Measurements from ENCODE around the gene LHX4. TPM values are rescaled to one million over a fixed set of nuclear protein-coding genes. Genes with fewer than 3 reads are reported as not detected.

Gene LHX4
- total and polyA plus RNA-seq, 2 of the 8 experiments (the other 6 are each of a cell fraction or from before 2014, with no cell fraction given): 0.85 to 4.9 TPM

- WGBS, 2 experiments (ENCODE audit: extremely low coverage in 1 of 2, insufficient coverage in 1 of 2, insufficient read length in 1 of 2, insufficient replicate concordance in 2 of 2, low coverage in 1 of 2, low lambda C conversion rate in 2 of 2, missing lambda C conversion rate in 1 of 2): 87% methylated on average over 9 of the region's 9 CpGs; no CpG with 5 or more reads in 1 of the 2 experiments
- Histone ChIP-seq H3K9me3 (ENCODE audit: insufficient read depth in 2 of 2, low read depth in 1 of 2, low read length in 1 of 2) (no peaks in the 10 kb centered on the region), H2BK20ac (ENCODE audit: low read length) (0 out of 2 replicates have a peak overlapping the region, but pooled peaks have one; percentile 23), H3K4me1 (replicated peaks in 1 of 4; ENCODE audit: control insufficient read depth in 3 of 4, insufficient read depth in 4 of 4, low read length in 3 of 4) (peaks cover 12 to 30% (median 20%) of the 10 kb centered on the region in 4 experiments; a peak in 6 of 7 replicates), H3K36me3 (ENCODE audit: control insufficient read depth in 2 of 4, insufficient read depth in 4 of 4, low read length in 3 of 4) (no peaks in the 10 kb centered on the region; a peak in 1 of 8 replicates), H3K79me2 (ENCODE audit: control insufficient read depth in 1 of 2, insufficient read depth in 2 of 2, low read length in 2 of 2) (no peaks in the 10 kb centered on the region), H3K23me2 (ENCODE audit: low read depth, low read length) (no peaks in the 10 kb centered on the region), H3K4me3 (ENCODE audit: extremely low read depth in 1 of 4, insufficient read depth in 2 of 4, low read depth in 3 of 4, low read length in 4 of 4) (no peak overlapping the region), H3K18ac (ENCODE audit: extremely low read depth, low read length) (peak overlapping the region; percentile 43; the same call in 1 of the 2 replicates), H3K14ac (ENCODE audit: insufficient read length) (no peak overlapping the region), H2AK5ac (ENCODE audit: low read depth, low read length) (peak overlapping the region; percentile 14; the same call in 1 of the 2 replicates), H2BK5ac (ENCODE audit: low read depth, low read length) (no peak overlapping the region), H4K91ac (replicated peaks; ENCODE audit: insufficient read length, low read length) (no peak overlapping the region), H4K20me1 (replicated peaks in 1 of 2; ENCODE audit: control insufficient read depth in 1 of 2, insufficient read depth in 2 of 2, low read length in 2 of 2) (no peaks in the 10 kb centered on the region), H4K8ac (ENCODE audit: extremely low read depth, insufficient read depth, low read length) (no peak overlapping the region), H3K9ac (replicated peaks in 1 of 4; ENCODE audit: extremely low read depth in 1 of 4, low read depth in 3 of 4, low read length in 3 of 4) (no peak overlapping the region), H2BK120ac (replicated peaks; ENCODE audit: low read depth, low read length) (no peak overlapping the region), H3K27me3 (replicated peaks in 1 of 4; ENCODE audit: control insufficient read depth in 3 of 4, extremely low read depth in 1 of 4, insufficient read depth in 3 of 4, low read length in 3 of 4) (no peaks in the 10 kb centered on the region; a peak in 1 of 7 replicates), H3K56ac (replicated peaks; ENCODE audit: insufficient read length, low read depth, low read length) (no peak overlapping the region), H3K4ac (replicated peaks; ENCODE audit: insufficient read length, low read depth, low read length) (no peak overlapping the region), H3K4me2 (ENCODE audit: insufficient read depth in 1 of 2, low read depth in 2 of 2, low read length in 2 of 2) (no peak overlapping the region), H4K5ac (ENCODE audit: insufficient read length, low read depth, low read length) (no peak overlapping the region), H3K79me1 (ENCODE audit: low read depth, low read length) (no peaks in the 10 kb centered on the region), H2BK15ac (ENCODE audit: low read length) (0 out of 2 replicates have a peak overlapping the region, but pooled peaks have one; percentile 77), H2BK12ac (ENCODE audit: low read depth, low read length) (0 out of 2 replicates have a peak overlapping the region, but pooled peaks have one; percentile 6), H3K23ac (ENCODE audit: insufficient read length) (no peak overlapping the region), H3K27ac (ENCODE audit: low read depth, low read length) (no peak overlapping the region), H2AFZ (ENCODE audit: low read length) (no peak overlapping the region)
- TF ChIP-seq ASH2L (IDR thresholded peaks at IDR 0.05; ENCODE audit: low read length): no peak
- no peak for TF ChIP-seq BRCA1 (IDR thresholded peaks at IDR 0.05; ENCODE audit: low read depth, low read length)
- TF ChIP-seq TBP (IDR thresholded peaks at IDR 0.05; ENCODE audit: low read depth, low read length): no peak
- TF ChIP-seq SP1 (IDR thresholded peaks at IDR 0.05; ENCODE audit: low read depth, low read length): no peak
- no peak for TF ChIP-seq CBX5 (IDR thresholded peaks at IDR 0.05; ENCODE audit: low read depth, low read length)
- no peak for TF ChIP-seq YY1 (IDR thresholded peaks at IDR 0.05; ENCODE audit: low read depth, low read length)
- TF ChIP-seq GABPA (IDR thresholded peaks at IDR 0.05; ENCODE audit: borderline replicate concordance, insufficient read depth, low read length): no peak
- TF ChIP-seq BACH1 (IDR thresholded peaks at IDR 0.05; ENCODE audit: low read length): no peak
- no peak for TF ChIP-seq GTF2F1 (IDR thresholded peaks at IDR 0.05; ENCODE audit: borderline replicate concordance, low read depth, low read length)
- no peak for TF ChIP-seq EGR1 (IDR thresholded peaks at IDR 0.05; ENCODE audit: borderline replicate concordance, low read depth, low read length)
- TF ChIP-seq CHD1 (IDR thresholded peaks at IDR 0.05; ENCODE audit: low read depth, low read length): no peak
- no peak for TF ChIP-seq ZNF274 (IDR thresholded peaks at IDR 0.05; ENCODE audit: borderline replicate concordance, extremely low read depth, low read length)
- TF ChIP-seq CBX8 (IDR thresholded peaks at IDR 0.05; ENCODE audit: borderline replicate concordance, low read depth, low read length): no peak
- TF ChIP-seq CREB1 (IDR thresholded peaks at IDR 0.05): no peak
- no peak for TF ChIP-seq SRF (IDR thresholded peaks at IDR 0.05; ENCODE audit: low read depth, low read length)
- no peak for TF ChIP-seq TAF7 (optimal IDR thresholded peaks at IDR 0.05; ENCODE audit: borderline replicate concordance, low read depth, low read length)
- POLR2A ChIA-PET (ENCODE audit: partially characterized antibody): interaction anchor here (1.5 to 4.7 kb wide), 3 partner anchors 12 to 34 kb away, joined by 3 to 17 read pairs (median 6); no protein-coding TSS in a partner anchor
- CTCF ChIA-PET (ENCODE audit: partially characterized antibody): interaction anchor here (1.1 to 11.1 kb wide), 3 partner anchors 9 to 100 kb away, joined by 3 to 244 read pairs (median 4); no protein-coding TSS in a partner anchor
- no peak for DNase-seq (ENCODE audit: low read depth in 1 of 2, low spot score in 2 of 2)
- FAIRE-seq: no peak
These were observed 35.1 kb downstream of the LHX4 start for GRCh38 chr1:180265201-180265600.

Data from H1 (cell line).